HEK293 (cell line): ENCODE measurements around the gene NKG7.
A peak's percentile ranks its signal among the peaks of the same experiment; 100 is the strongest.

ENCODE experiments used
- CTCF ChIA-PET: fragments of 350-600 bp; formaldehyde crosslinking; extraction: SDS; loops from one replicate; lab custom pipeline; 2021; ENCODE audit warnings: antibody characterized with exemption; lab: Yijun Ruan, JAX
- POLR2A ChIA-PET: fragments of 300-600 bp; formaldehyde crosslinking; extraction: SDS; loops from one replicate; lab custom pipeline; 2020; ENCODE audit warnings: antibody characterized with exemption, inconsistent platforms; lab: Yijun Ruan, JAX
- H3K27ac ChIP-seq: fragments of 200-500 bp; sonication (Bioruptor generic); 2 replicates; pipeline ENCODE4 v1.5.1; 2014; ENCODE audit warnings: low read depth, low read length, control low read depth, inconsistent platforms; ENCODE audit errors: extremely low read depth
- H3K36me3 ChIP-seq, 2 experiments: fragments of 200-500 bp in 1 of 2; sonication (Bioruptor generic) in 1 of 2; 1 replicate in 1 of 2; 2 replicates in 1 of 2; pipeline ENCODE4 v1.5.1; 2014 to 2017; ENCODE audit warnings: inconsistent platforms in 2 of 2, low read length in 2 of 2; ENCODE audit not compliant: control insufficient read depth in 2 of 2, insufficient read depth in 1 of 2
- H3K4me1 ChIP-seq: fragments of 200-500 bp; sonication (Bioruptor generic); 2 replicates; pipeline ENCODE4 v1.5.1; 2014; ENCODE audit warnings: mild to moderate bottlenecking, low read length, inconsistent platforms; ENCODE audit not compliant: control insufficient read depth, insufficient read depth
- H3K4me3 ChIP-seq: 2 replicates; pipeline ENCODE4 v1.5.1; 2011; ENCODE audit warnings: low read depth, mild to moderate bottlenecking, control low read depth, low read length, moderate library complexity
- H3K9me3 ChIP-seq: fragments of 200-500 bp; sonication (Bioruptor generic); 2 replicates; pipeline ENCODE4 v1.5.1; 2014; ENCODE audit warnings: low read depth, low read length, inconsistent platforms; ENCODE audit not compliant: control insufficient read depth, insufficient read depth
- BCL11A ChIP-seq: fragments of 450-650 bp; formaldehyde crosslinking; IDR thresholded peaks from 2 replicates; pipeline ENCODE4 v1.5.1; 2016; ENCODE audit warnings: low read depth, missing biosample characterization, missing genetic modification characterization
- EGR2 ChIP-seq: fragments of 450-650 bp; formaldehyde crosslinking; IDR thresholded peaks from 2 replicates; pipeline ENCODE4 v1.5.1; 2016; ENCODE audit warnings: low read depth, missing biosample characterization, missing genetic modification characterization
- GLIS2 ChIP-seq: fragments of 450-650 bp; formaldehyde crosslinking; IDR thresholded peaks from 2 replicates; pipeline ENCODE4 v1.5.1; 2016; ENCODE audit warnings: missing biosample characterization, missing genetic modification characterization
- HOXD13 ChIP-seq: sonication (generic); formaldehyde crosslinking; IDR thresholded peaks from 2 replicates; pipeline ENCODE4 v1.8.0; 2022; ENCODE audit warnings: missing genetic modification reagents, borderline replicate concordance
- KLF16 ChIP-seq: fragments of 450-650 bp; formaldehyde crosslinking; IDR thresholded peaks from 2 replicates; pipeline ENCODE4 v1.5.1; 2017; ENCODE audit warnings: missing biosample characterization, missing genetic modification characterization
- KLF8 ChIP-seq: fragments of 450-650 bp; formaldehyde crosslinking; IDR thresholded peaks from 2 replicates; pipeline ENCODE4 v1.5.1; 2016; ENCODE audit warnings: missing biosample characterization, missing genetic modification characterization
- PATZ1 ChIP-seq: fragments of 450-650 bp; formaldehyde crosslinking; IDR thresholded peaks from 2 replicates; pipeline ENCODE4 v1.5.1; 2016; ENCODE audit warnings: missing biosample characterization, missing genetic modification characterization
- PBX3 ChIP-seq: sonication (generic); formaldehyde crosslinking; IDR thresholded peaks from 2 replicates; pipeline ENCODE4 v1.8.1; 2022; ENCODE audit warnings: mild to moderate bottlenecking, moderate library complexity, missing genetic modification reagents
- YY2 ChIP-seq: fragments of 450-650 bp; formaldehyde crosslinking; IDR thresholded peaks from 2 replicates; pipeline ENCODE4 v1.5.1; 2016; ENCODE audit warnings: missing biosample characterization, missing genetic modification characterization
- ZBTB8A ChIP-seq: fragments of 450-650 bp; formaldehyde crosslinking; IDR thresholded peaks from 2 replicates; pipeline ENCODE4 v1.5.1; 2016; ENCODE audit warnings: missing biosample characterization, missing genetic modification characterization
- ZFP3 ChIP-seq: fragments of 450-650 bp; formaldehyde crosslinking; IDR thresholded peaks from 2 replicates; pipeline ENCODE4 v1.5.1; 2016; ENCODE audit warnings: low read depth, missing biosample characterization, missing genetic modification characterization
- ZNF114 ChIP-seq: fragments of 450-650 bp; formaldehyde crosslinking; IDR thresholded peaks from 2 replicates; pipeline ENCODE4 v1.5.0; 2017; ENCODE audit warnings: missing biosample characterization, missing genetic modification characterization
- ZNF132 ChIP-seq: fragments of 450-650 bp; formaldehyde crosslinking; IDR thresholded peaks from 2 replicates; pipeline ENCODE4 v1.5.1; 2017; ENCODE audit warnings: missing biosample characterization, missing genetic modification characterization, borderline replicate concordance
- ZNF280C ChIP-seq: fragments of 450-650 bp; formaldehyde crosslinking; IDR thresholded peaks from 2 replicates; pipeline ENCODE4 v1.5.1; 2016; ENCODE audit warnings: missing biosample characterization, missing genetic modification characterization
- ZNF302 ChIP-seq: fragments of 450-650 bp; formaldehyde crosslinking; IDR thresholded peaks from 2 replicates; pipeline ENCODE4 v1.5.1; 2016; ENCODE audit warnings: missing biosample characterization, missing genetic modification characterization, low read depth
- ZNF433 ChIP-seq: fragments of 450-650 bp; formaldehyde crosslinking; IDR thresholded peaks from 2 replicates; pipeline ENCODE4 v1.5.1; 2016; ENCODE audit warnings: missing biosample characterization, missing genetic modification characterization, low read depth
- ZNF501 ChIP-seq: fragments of 450-650 bp; formaldehyde crosslinking; IDR thresholded peaks from 2 replicates; pipeline ENCODE4 v1.5.1; 2016; ENCODE audit warnings: missing biosample characterization, missing genetic modification characterization
- ZNF513 ChIP-seq: fragments of 450-650 bp; IDR thresholded peaks from 2 replicates; pipeline ENCODE4 v1.5.1; 2018; ENCODE audit warnings: missing biosample characterization, missing genetic modification characterization
- ZNF548 ChIP-seq: fragments of 450-650 bp; formaldehyde crosslinking; IDR thresholded peaks from 2 replicates; pipeline ENCODE4 v1.5.1; 2016; ENCODE audit warnings: missing biosample characterization, missing genetic modification characterization
- ZNF629 ChIP-seq: fragments of 450-650 bp; formaldehyde crosslinking; IDR thresholded peaks from 2 replicates; pipeline ENCODE4 v1.5.1; 2017; ENCODE audit warnings: missing biosample characterization, missing genetic modification characterization
- ZNF654 ChIP-seq: fragments of 450-650 bp; formaldehyde crosslinking; IDR thresholded peaks from 2 replicates; pipeline ENCODE4 v1.5.1; 2016; ENCODE audit warnings: low read depth, missing biosample characterization, missing genetic modification characterization
- ZNF664 ChIP-seq: fragments of 450-650 bp; formaldehyde crosslinking; IDR thresholded peaks from 2 replicates; pipeline ENCODE4 v1.5.1; 2016; ENCODE audit warnings: missing biosample characterization, missing genetic modification characterization
- ZNF692 ChIP-seq: fragments of 450-650 bp; formaldehyde crosslinking; IDR thresholded peaks from 2 replicates; pipeline ENCODE4 v1.5.1; 2016; ENCODE audit warnings: missing biosample characterization, missing genetic modification characterization
- ZNF707 ChIP-seq: fragments of 450-650 bp; formaldehyde crosslinking; IDR thresholded peaks from 2 replicates; pipeline ENCODE4 v1.5.1; 2016; ENCODE audit warnings: missing biosample characterization, missing genetic modification characterization
- ZNF785 ChIP-seq: fragments of 450-650 bp; formaldehyde crosslinking; IDR thresholded peaks from 2 replicates; pipeline ENCODE4 v1.5.1; 2016; ENCODE audit warnings: missing biosample characterization, missing genetic modification characterization

NKG7 gene

GRCh38 chr19:51396175-51396574 is 23.7 kb upstream of the NKG7 start:
- ChIA-PET CTCF (interaction anchor here (0.6 to 4.5 kb wide), 9 partner anchors 8 to 382 kb away, joined by 3 to 22 read pairs (median 4); no protein-coding TSS in a partner anchor), POLR2A (interaction anchor here (0.6 to 2.9 kb wide), 3 partner anchors 23 to 57 kb away, joined by 3 to 19 read pairs (median 5); no protein-coding TSS in a partner anchor)
- no peaks in the 10 kb centered on the region for H3K9me3 ChIP-seq
- no peak overlapping the region for H3K4me3 ChIP-seq
- H3K4me1 ChIP-seq = peaks cover 4% of the 10 kb centered on the region; the same call in 1 of the 2 replicates
- TF ChIP-seq PATZ1 (tag by site-specific recombination) (no peak), ZNF654 (tag by site-specific recombination) (no peak), ZNF433 (tag by site-specific recombination) (no peak), ZNF664 (tag by site-specific recombination) (no peak), KLF8 (tag by site-specific recombination) (no peak), ZNF302 (tag by site-specific recombination) (no peak), ZFP3 (tag by site-specific recombination) (no peak), ZNF785 (no peak), ZNF707 (tag by site-specific recombination) (no peak), ZNF548 (tag by site-specific recombination) (no peak), ZNF114 (tag by site-specific recombination) (no peak), ZNF132 (tag by site-specific recombination) (no peak), ZNF501 (tag by site-specific recombination) (no peak), ZNF513 (tag by site-specific recombination) (no peak)
- H3K36me3 ChIP-seq = no peaks in the 10 kb centered on the region
- H3K27ac ChIP-seq = no peak overlapping the region

- CTCF ChIA-PET = interaction anchor here (0.6 to 4.5 kb wide), 9 partner anchors 13 to 262 kb away, joined by 3 to 22 read pairs (median 3); partner anchors contain the start of gene ETFB
- POLR2A ChIA-PET = interaction anchor here (0.9 to 2.9 kb wide), 9 partner anchors 12 to 313 kb away, joined by 3 to 20 read pairs (median 4); partner anchors contain the start of gene ETFB
- Histone ChIP-seq H3K36me3 (no peaks in the 10 kb centered on the region), H3K27ac (peak overlapping the region; percentile 35), H3K9me3 (no peaks in the 10 kb centered on the region), H3K4me3 (peak overlapping the region; percentile 76), H3K4me1 (peaks cover 4% of the 10 kb centered on the region; the same call in 1 of the 2 replicates)
- no peak for TF ChIP-seq ZNF280C (tag by site-specific recombination)
- peak; percentile 59; the same call in 1 of the 2 replicates for TF ChIP-seq HOXD13
- no peak for TF ChIP-seq BCL11A (tag by site-specific recombination)
- peak; percentile 48; the same call in 1 of the 2 replicates for TF ChIP-seq KLF16 (tag by site-specific recombination)
- TF ChIP-seq PBX3 (CRISPR knock-in tag) = 0 out of 2 replicates have a peak, but pooled peaks have one; percentile 83
- peak; percentile 54; the same call in 1 of the 2 replicates for TF ChIP-seq ZNF692 (tag by site-specific recombination)
- TF ChIP-seq ZNF629 (tag by site-specific recombination) = peak; percentile 55; the same call in 1 of the 2 replicates
- peak; percentile 22; the same call in 1 of the 2 replicates for TF ChIP-seq KLF8 (tag by site-specific recombination)
- TF ChIP-seq GLIS2 (tag by site-specific recombination) = 0 out of 2 replicates have a peak, but pooled peaks have one; percentile 19
- TF ChIP-seq EGR2 (tag by site-specific recombination) = 0 out of 2 replicates have a peak, but pooled peaks have one; percentile 21
- TF ChIP-seq YY2 (tag by site-specific recombination) = no peak
- TF ChIP-seq ZBTB8A = peak; percentile 57; the same call in 1 of the 2 replicates
These were observed 21.8 kb upstream of the NKG7 start for GRCh38 chr19:51394050-51394836.
